HCT116 (cell line): Measurements from ENCODE around the gene ZNF423. TPM values are rescaled to one million over a fixed set of nuclear protein-coding genes. Genes with fewer than 3 reads are reported as not detected.

ENCODE experiments used
- ATAC-seq: fragments of 200-7000 bp; cut with Tn5 transposase; 2 replicates; pipeline ENCODE4 v1.9.1; 2020; ENCODE audit warnings: mild to moderate bottlenecking, moderate library complexity
- BruUV-seq: library from RNA; stranded (reverse); fragments of 400-500 nt; replicated peaks from 2 replicates; lab custom pipeline; 2021; lab: Mats Ljungman, UMichigan
- CTCF ChIA-PET: fragments of 300-600 bp; sonication (Branson Sonifier 250); formaldehyde crosslinking; loops from one replicate; lab custom pipeline; 2021; ENCODE audit warnings: antibody characterized with exemption; lab: Charles Lee
- POLR2A ChIA-PET: fragments of 300-600, 350-600 bp; sonication (Branson Sonifier 250); formaldehyde crosslinking; loops from one replicate; lab custom pipeline; 2021; ENCODE audit warnings: antibody characterized with exemption; lab: Charles Lee
- RAD21 ChIA-PET, 2 experiments: fragments of 300-600 bp; sonication (Branson Sonifier 250); formaldehyde crosslinking; loops; one replicate each; lab custom pipeline; 2023; ENCODE audit warnings: low total read pairs in 2 of 2; ENCODE audit not compliant: uncharacterized antibody in 2 of 2, unreplicated experiment in 2 of 2, low non-redundant PET in 1 of 2; lab: Charles Lee
- DNase-seq: peaks from one replicate; pipeline ENCODE4 v3.0.0-alpha.2; 2010; ENCODE audit warnings: low read depth, low spot score
- H2AFZ ChIP-seq: fragments of 200-600 bp; shearing (Covaris generic), sonication (generic); 2 replicates; pipeline ENCODE4 v1.6.1; 2017; ENCODE audit warnings: low read depth, mixed run types, mixed read lengths, antibody characterized with exemption, low read length; ENCODE audit not compliant: poor library complexity, severe bottlenecking
- H3K27ac ChIP-seq: 2 replicates; pipeline ENCODE4 v1.5.1; 2012; ENCODE audit warnings: low read depth, low read length
- H3K27me3 ChIP-seq: fragments of 200-600 bp; sonication (generic); 2 replicates; pipeline ENCODE4 v1.6.1; 2016; ENCODE audit warnings: mixed run types, low read length, mixed read lengths; ENCODE audit not compliant: insufficient read depth
- H3K36me3 ChIP-seq, 2 experiments: fragments of 200-500 bp in 1 of 2; fragments of 200-600 bp in 1 of 2; sonication (Bioruptor generic) in 1 of 2; sonication (generic) in 1 of 2; 2 replicates each; pipeline versions ENCODE4 v1.5.1 to v1.6.1; 2014 to 2016; ENCODE audit warnings: low read length in 2 of 2, inconsistent platforms in 1 of 2, mixed read lengths in 1 of 2, mixed run types in 1 of 2; ENCODE audit not compliant: insufficient read depth in 2 of 2, control insufficient read depth in 1 of 2
- H3K4me1 ChIP-seq, 2 experiments: fragments of 200-600 bp in 1 of 2; sonication (generic) in 1 of 2; 2 replicates each; pipeline versions ENCODE4 v1.5.1 to v1.6.1; 2012 to 2017; ENCODE audit warnings: low read length in 2 of 2, inconsistent platforms in 1 of 2, mild to moderate bottlenecking in 1 of 2, mixed read lengths in 1 of 2, mixed run types in 1 of 2, moderate library complexity in 1 of 2; ENCODE audit not compliant: insufficient read depth in 2 of 2, control insufficient read depth in 1 of 2
- H3K4me2 ChIP-seq: fragments of 200-600 bp; sonication (generic); 2 replicates; pipeline ENCODE4 v1.6.1; 2017; ENCODE audit warnings: mixed run types, low read length, mixed read lengths
- H3K4me3 ChIP-seq, 2 experiments: fragments of 200-600 bp in 1 of 2; sonication (generic) in 1 of 2; replicated peaks in 1 of 2; 2 replicates each; pipeline ENCODE4 v1.5.1; 2011 to 2016; ENCODE audit warnings: low read length in 2 of 2, control low read depth in 1 of 2, low read depth in 1 of 2, mild to moderate bottlenecking in 1 of 2, mixed read lengths in 1 of 2, mixed run types in 1 of 2
- H3K79me2 ChIP-seq: fragments of 200-600 bp; sonication (generic); 2 replicates; pipeline ENCODE4 v1.6.1; 2017; ENCODE audit warnings: mild to moderate bottlenecking, mixed run types, low read length, moderate library complexity, mixed read lengths; ENCODE audit not compliant: insufficient read depth
- H3K9ac ChIP-seq: fragments of 200-600 bp; sonication (generic); 2 replicates; pipeline ENCODE4 v1.6.1; 2016; ENCODE audit warnings: low read length, mixed read lengths
- H3K9me2 ChIP-seq: fragments of 200-600 bp; sonication (generic), shearing (Covaris generic); 2 replicates; pipeline ENCODE4 v1.6.1; 2017; ENCODE audit warnings: mixed run types, mild to moderate bottlenecking, moderate library complexity; ENCODE audit not compliant: insufficient read depth
- H3K9me3 ChIP-seq, 2 experiments: fragments of 200-500 bp in 1 of 2; fragments of 200-600 bp in 1 of 2; sonication (Bioruptor generic) in 1 of 2; sonication (generic) in 1 of 2; 2 replicates each; pipeline ENCODE4 v1.6.1; 2014 to 2017; ENCODE audit warnings: low read length in 2 of 2, mixed read lengths in 2 of 2, inconsistent platforms in 1 of 2, low read depth in 1 of 2, mild to moderate bottlenecking in 1 of 2, mixed run types in 1 of 2, moderate library complexity in 1 of 2; ENCODE audit not compliant: control insufficient read depth in 1 of 2, insufficient read depth in 1 of 2
- H4K20me1 ChIP-seq: fragments of 200-600 bp; sonication (generic), shearing (Covaris generic); 2 replicates; pipeline ENCODE4 v1.6.1; 2017; ENCODE audit warnings: mixed run types, mild to moderate bottlenecking, moderate library complexity; ENCODE audit not compliant: insufficient read depth
- EGR1 ChIP-seq: IDR thresholded peaks from 2 replicates; pipeline ENCODE4 v1.6.1; 2012; ENCODE audit warnings: low read depth
- ELF1 ChIP-seq: IDR thresholded peaks from 2 replicates; pipeline ENCODE4 v1.6.1; 2012; ENCODE audit warnings: low read depth, borderline replicate concordance
- EZH2phosphoT487 ChIP-seq: fragments of 200-600 bp; IDR thresholded peaks from 2 replicates; pipeline ENCODE4 v1.6.1; 2018; ENCODE audit warnings: antibody characterized with exemption, borderline replicate concordance
- FOSL1 ChIP-seq: IDR thresholded peaks from 2 replicates; pipeline ENCODE4 v1.6.1; 2012; ENCODE audit warnings: low read depth
- POLR2A ChIP-seq: IDR thresholded peaks from 2 replicates; pipeline ENCODE4 v1.7.0; 2011; ENCODE audit warnings: borderline replicate concordance; ENCODE audit not compliant: insufficient read depth, insufficient read length; ENCODE audit errors: extremely low read depth
- RAD21 ChIP-seq: IDR thresholded peaks from 2 replicates; pipeline ENCODE4 v1.6.1; 2012; ENCODE audit warnings: low read depth, mild to moderate bottlenecking
- SIN3A ChIP-seq: IDR thresholded peaks from 2 replicates; pipeline ENCODE4 v1.6.1; 2012; ENCODE audit warnings: low read depth
- SRF ChIP-seq: IDR thresholded peaks from 2 replicates; pipeline ENCODE4 v1.6.1; 2012; ENCODE audit warnings: low read depth
- TCF7L2 ChIP-seq: IDR thresholded peaks from 2 replicates; pipeline ENCODE4 v1.7.0; 2011; ENCODE audit warnings: borderline replicate concordance, inconsistent platforms; ENCODE audit not compliant: insufficient read depth, insufficient read length; ENCODE audit errors: extremely low read depth
- YY1 ChIP-seq: IDR thresholded peaks from 2 replicates; pipeline ENCODE4 v1.6.1; 2011; ENCODE audit warnings: low read length, low read depth, moderate library complexity, mild to moderate bottlenecking; ENCODE audit not compliant: insufficient replicate concordance; ENCODE audit errors: extremely low read depth
- intact Hi-C: fragments of 100-400 bp; cut with micrococcal nuclease; formaldehyde crosslinking; loops from 2 replicates; pipeline ENCODE4 v1.10.0; 2022
- total RNA-seq: library from RNA; stranded (reverse); gene quantifications from one replicate; pipeline ENCODE4 v1.2.1, GENCODE V29; 2021; ENCODE audit not compliant: unreplicated experiment
- TF ChIP-seq, protein P1 (sequence below), 3 experiments: fragments of 200-600 bp in 1 of 3; sonication (generic) in 1 of 3; IDR thresholded peaks in 2 of 3; conservative IDR thresholded peaks in 1 of 3; 2 replicates each; pipeline ENCODE4 v1.5.1; 2012 to 2017; ENCODE audit warnings: low read depth in 2 of 3, low read length in 2 of 3, antibody characterized with exemption in 1 of 3, borderline replicate concordance in 1 of 3, control low read depth in 1 of 3, mild to moderate bottlenecking in 1 of 3, mixed read lengths in 1 of 3, mixed run types in 1 of 3, moderate library complexity in 1 of 3; ENCODE audit not compliant: insufficient read depth in 1 of 3
- TF ChIP-seq, protein P2 (sequence below): IDR thresholded peaks from 2 replicates; pipeline ENCODE4 v1.6.1; 2012
- TF ChIP-seq, protein P3 (sequence below): IDR thresholded peaks from 2 replicates; pipeline ENCODE4 v1.6.1; 2012
- TF ChIP-seq, protein P4 (sequence below): IDR thresholded peaks from 2 replicates; pipeline ENCODE4 v1.6.1; 2012; ENCODE audit warnings: low read depth
- TF ChIP-seq, protein P5 (sequence below): IDR thresholded peaks from 2 replicates; pipeline ENCODE4 v1.6.1; 2011; ENCODE audit warnings: mild to moderate bottlenecking, low read length, moderate library complexity; ENCODE audit not compliant: insufficient replicate concordance; ENCODE audit errors: extremely low read depth

ZNF423 gene
- total RNA-seq, 1 experiment from 2014 or later, result 0.22 TPM

DNA sequence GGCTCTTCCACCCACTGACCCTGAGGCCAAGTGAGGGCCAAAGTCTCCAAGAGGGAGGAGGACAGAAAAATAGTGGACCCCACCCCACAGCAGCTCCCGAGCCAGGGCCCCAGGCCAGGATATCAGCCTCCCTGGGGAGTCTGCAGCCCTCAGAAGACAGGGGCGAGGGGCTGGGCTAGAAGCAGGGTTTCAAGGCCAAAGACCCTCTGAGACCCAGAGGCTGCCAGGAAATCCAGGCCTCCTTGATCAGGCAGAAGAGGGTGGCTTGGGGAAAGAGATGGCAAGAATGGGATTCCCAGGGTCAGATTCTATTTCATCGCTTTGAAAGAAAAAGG is 156.1 kb downstream of the ZNF423 start (continued):
- TF ChIP-seq, protein P1, sequence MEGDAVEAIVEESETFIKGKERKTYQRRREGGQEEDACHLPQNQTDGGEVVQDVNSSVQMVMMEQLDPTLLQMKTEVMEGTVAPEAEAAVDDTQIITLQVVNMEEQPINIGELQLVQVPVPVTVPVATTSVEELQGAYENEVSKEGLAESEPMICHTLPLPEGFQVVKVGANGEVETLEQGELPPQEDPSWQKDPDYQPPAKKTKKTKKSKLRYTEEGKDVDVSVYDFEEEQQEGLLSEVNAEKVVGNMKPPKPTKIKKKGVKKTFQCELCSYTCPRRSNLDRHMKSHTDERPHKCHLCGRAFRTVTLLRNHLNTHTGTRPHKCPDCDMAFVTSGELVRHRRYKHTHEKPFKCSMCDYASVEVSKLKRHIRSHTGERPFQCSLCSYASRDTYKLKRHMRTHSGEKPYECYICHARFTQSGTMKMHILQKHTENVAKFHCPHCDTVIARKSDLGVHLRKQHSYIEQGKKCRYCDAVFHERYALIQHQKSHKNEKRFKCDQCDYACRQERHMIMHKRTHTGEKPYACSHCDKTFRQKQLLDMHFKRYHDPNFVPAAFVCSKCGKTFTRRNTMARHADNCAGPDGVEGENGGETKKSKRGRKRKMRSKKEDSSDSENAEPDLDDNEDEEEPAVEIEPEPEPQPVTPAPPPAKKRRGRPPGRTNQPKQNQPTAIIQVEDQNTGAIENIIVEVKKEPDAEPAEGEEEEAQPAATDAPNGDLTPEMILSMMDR (IDR thresholded peaks at IDR 0.05 in 2 of 3, conservative IDR thresholded peaks at IDR 0.05 in 1 of 3; ENCODE audit: borderline replicate concordance in 1 of 3, insufficient read depth in 1 of 3, low read depth in 2 of 3, low read length in 2 of 3), result no peak
- TF ChIP-seq EGR1 (no peak), SRF (no peak)
- TF ChIP-seq, protein P2, sequence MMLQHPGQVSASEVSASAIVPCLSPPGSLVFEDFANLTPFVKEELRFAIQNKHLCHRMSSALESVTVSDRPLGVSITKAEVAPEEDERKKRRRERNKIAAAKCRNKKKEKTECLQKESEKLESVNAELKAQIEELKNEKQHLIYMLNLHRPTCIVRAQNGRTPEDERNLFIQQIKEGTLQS, result no peak
- TF ChIP-seq, all 23 proteins: peak for 0

DNA sequence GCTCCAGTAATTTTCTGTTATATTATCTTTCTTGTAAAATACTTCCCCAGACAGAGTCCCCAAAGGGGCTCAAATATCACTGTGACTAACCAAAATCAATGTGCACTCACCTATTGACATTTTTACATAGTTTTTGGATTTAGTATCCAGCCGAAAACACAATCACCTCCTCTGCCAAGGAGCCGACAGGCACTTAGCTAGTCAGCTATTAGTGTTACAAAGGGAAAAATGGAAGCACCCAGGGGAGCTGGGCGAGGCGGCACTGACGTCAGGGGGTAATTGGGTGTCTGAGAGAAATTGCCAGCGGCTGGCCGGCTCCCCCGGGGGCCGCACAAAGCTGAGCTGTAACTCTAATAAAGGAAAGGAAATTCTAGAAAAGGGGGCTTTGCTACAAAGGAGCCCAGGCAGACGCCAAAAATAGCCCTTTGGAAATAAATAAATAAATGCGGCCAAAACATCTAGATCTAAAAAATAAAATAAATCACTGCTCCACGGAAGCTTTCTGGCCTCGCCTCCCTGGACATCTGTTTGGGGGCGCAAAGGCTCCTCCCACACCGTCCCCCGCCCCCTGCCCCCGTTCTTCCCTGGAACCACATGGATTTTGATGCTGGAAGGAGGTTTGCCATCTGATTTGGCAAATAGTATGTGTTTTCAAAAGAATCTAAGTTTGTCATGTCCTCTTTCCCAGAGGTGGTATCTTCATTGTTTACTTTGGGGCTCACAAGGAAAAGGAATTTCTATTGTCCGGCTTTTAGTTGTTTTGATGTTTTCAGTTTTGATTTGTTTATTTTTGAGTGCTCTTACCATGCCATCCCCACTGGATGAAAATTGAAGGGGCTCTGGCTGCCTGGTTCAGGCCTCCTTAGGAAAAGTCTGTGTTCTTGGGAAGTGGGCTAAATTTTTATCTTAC is 156.7 kb downstream of the ZNF423 start:
- no peaks in the 10 kb centered on the region for H4K20me1 ChIP-seq
- no TSS peak for BruUV-seq
- H3K4me1 ChIP-seq, result peaks cover 0 to 5% of the 10 kb centered on the region in 2 experiments; a peak in 2 of 4 replicates
- ChIA-PET POLR2A (no interaction called here), CTCF (no interaction called here), RAD21 (no interaction called here)
- TF ChIP-seq POLR2A, result no peak
- TF ChIP-seq TCF7L2, result no peak
- TF ChIP-seq, protein P3, sequence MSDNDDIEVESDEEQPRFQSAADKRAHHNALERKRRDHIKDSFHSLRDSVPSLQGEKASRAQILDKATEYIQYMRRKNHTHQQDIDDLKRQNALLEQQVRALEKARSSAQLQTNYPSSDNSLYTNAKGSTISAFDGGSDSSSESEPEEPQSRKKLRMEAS, result no peak
- TF ChIP-seq, protein P4, sequence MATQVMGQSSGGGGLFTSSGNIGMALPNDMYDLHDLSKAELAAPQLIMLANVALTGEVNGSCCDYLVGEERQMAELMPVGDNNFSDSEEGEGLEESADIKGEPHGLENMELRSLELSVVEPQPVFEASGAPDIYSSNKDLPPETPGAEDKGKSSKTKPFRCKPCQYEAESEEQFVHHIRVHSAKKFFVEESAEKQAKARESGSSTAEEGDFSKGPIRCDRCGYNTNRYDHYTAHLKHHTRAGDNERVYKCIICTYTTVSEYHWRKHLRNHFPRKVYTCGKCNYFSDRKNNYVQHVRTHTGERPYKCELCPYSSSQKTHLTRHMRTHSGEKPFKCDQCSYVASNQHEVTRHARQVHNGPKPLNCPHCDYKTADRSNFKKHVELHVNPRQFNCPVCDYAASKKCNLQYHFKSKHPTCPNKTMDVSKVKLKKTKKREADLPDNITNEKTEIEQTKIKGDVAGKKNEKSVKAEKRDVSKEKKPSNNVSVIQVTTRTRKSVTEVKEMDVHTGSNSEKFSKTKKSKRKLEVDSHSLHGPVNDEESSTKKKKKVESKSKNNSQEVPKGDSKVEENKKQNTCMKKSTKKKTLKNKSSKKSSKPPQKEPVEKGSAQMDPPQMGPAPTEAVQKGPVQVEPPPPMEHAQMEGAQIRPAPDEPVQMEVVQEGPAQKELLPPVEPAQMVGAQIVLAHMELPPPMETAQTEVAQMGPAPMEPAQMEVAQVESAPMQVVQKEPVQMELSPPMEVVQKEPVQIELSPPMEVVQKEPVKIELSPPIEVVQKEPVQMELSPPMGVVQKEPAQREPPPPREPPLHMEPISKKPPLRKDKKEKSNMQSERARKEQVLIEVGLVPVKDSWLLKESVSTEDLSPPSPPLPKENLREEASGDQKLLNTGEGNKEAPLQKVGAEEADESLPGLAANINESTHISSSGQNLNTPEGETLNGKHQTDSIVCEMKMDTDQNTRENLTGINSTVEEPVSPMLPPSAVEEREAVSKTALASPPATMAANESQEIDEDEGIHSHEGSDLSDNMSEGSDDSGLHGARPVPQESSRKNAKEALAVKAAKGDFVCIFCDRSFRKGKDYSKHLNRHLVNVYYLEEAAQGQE, result no peak
- TF ChIP-seq YY1, result no peak
- TF ChIP-seq ELF1, result no peak
- TF ChIP-seq SIN3A, result no peak
- TF ChIP-seq SRF, result no peak
- TF ChIP-seq EZH2phosphoT487, result no peak
- no peak for TF ChIP-seq FOSL1
- TF ChIP-seq, protein P5, sequence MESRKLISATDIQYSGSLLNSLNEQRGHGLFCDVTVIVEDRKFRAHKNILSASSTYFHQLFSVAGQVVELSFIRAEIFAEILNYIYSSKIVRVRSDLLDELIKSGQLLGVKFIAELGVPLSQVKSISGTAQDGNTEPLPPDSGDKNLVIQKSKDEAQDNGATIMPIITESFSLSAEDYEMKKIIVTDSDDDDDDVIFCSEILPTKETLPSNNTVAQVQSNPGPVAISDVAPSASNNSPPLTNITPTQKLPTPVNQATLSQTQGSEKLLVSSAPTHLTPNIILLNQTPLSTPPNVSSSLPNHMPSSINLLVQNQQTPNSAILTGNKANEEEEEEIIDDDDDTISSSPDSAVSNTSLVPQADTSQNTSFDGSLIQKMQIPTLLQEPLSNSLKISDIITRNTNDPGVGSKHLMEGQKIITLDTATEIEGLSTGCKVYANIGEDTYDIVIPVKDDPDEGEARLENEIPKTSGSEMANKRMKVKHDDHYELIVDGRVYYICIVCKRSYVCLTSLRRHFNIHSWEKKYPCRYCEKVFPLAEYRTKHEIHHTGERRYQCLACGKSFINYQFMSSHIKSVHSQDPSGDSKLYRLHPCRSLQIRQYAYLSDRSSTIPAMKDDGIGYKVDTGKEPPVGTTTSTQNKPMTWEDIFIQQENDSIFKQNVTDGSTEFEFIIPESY, result no peak
- no peak for TF ChIP-seq RAD21
- TF ChIP-seq, protein P2, result no peak
- no peaks in the 10 kb centered on the region for H3K36me3 ChIP-seq
- H3K4me2 ChIP-seq, result no peak overlapping the region
- no peak overlapping the region for H3K4me3 ChIP-seq
- ATAC-seq, result no peak
- DNase-seq, result no peak
- intact Hi-C loops, result no loop called here
- no peaks in the 10 kb centered on the region for H3K27me3 ChIP-seq
- H3K9me2 ChIP-seq, result no peaks in the 10 kb centered on the region
- H3K79me2 ChIP-seq, result no peaks in the 10 kb centered on the region
- H3K9ac ChIP-seq, result no peak overlapping the region
- no peak overlapping the region for H3K27ac ChIP-seq
- no peak overlapping the region for H2AFZ ChIP-seq
- no peaks in the 10 kb centered on the region for H3K9me3 ChIP-seq
